MCF 10A (cell line): ENCODE measurements around the gene CHRNE. TPM values are rescaled to one million over a fixed set of nuclear protein-coding genes. Genes with fewer than 3 reads are reported as not detected.

ENCODE experiments used
- BruUV-seq: library from RNA; stranded (reverse); fragments of 400-500 nt; replicated peaks from 2 replicates; lab custom pipeline; 2021; lab: Mats Ljungman, UMichigan
- CTCF ChIA-PET: fragments of 300-600 bp; sonication (Branson Sonifier 250); formaldehyde crosslinking; extraction: SDS; loops from one replicate; lab custom pipeline; 2021; ENCODE audit warnings: antibody characterized with exemption, inconsistent platforms; lab: Yijun Ruan, JAX
- POLR2A ChIA-PET: fragments of 300-600, 350-650 bp; sonication (Branson Sonifier 250); formaldehyde crosslinking; extraction: SDS; loops from one replicate; lab custom pipeline; 2020; ENCODE audit warnings: antibody characterized with exemption, inconsistent platforms; lab: Yijun Ruan, JAX
- DNase-seq: peaks from one replicate; pipeline ENCODE4 v3.0.0-alpha.2; 2018; ENCODE audit not compliant: unreplicated experiment
- H3K27ac Mint-ChIP-seq: one replicate; pipeline ENCODE4 v1.8.0; 2022; ENCODE audit warnings: mild to moderate bottlenecking, low read depth, mixed read lengths; ENCODE audit not compliant: unreplicated experiment
- H3K27me3 Mint-ChIP-seq: one replicate; pipeline ENCODE4 v1.8.0; 2022; ENCODE audit warnings: mixed read lengths; ENCODE audit not compliant: insufficient read depth, unreplicated experiment
- H3K36me3 Mint-ChIP-seq: one replicate; pipeline ENCODE4 v1.8.0; 2022; ENCODE audit warnings: mild to moderate bottlenecking, moderate library complexity, mixed read lengths; ENCODE audit not compliant: insufficient read depth, unreplicated experiment
- H3K4me1 Mint-ChIP-seq: one replicate; pipeline ENCODE4 v1.8.0; 2022; ENCODE audit warnings: mixed read lengths; ENCODE audit not compliant: insufficient read depth, unreplicated experiment
- H3K4me3 Mint-ChIP-seq: one replicate; pipeline ENCODE4 v1.8.0; 2022; ENCODE audit warnings: mild to moderate bottlenecking, moderate library complexity, mixed read lengths; ENCODE audit not compliant: unreplicated experiment
- H3K9me3 Mint-ChIP-seq: one replicate; pipeline ENCODE4 v1.8.0; 2022; ENCODE audit warnings: mixed read lengths; ENCODE audit not compliant: unreplicated experiment
- intact Hi-C: fragments of 100-400 bp; cut with micrococcal nuclease; formaldehyde crosslinking; loops from 2 replicates; pipeline ENCODE4 v1.14.1; 2022
- total RNA-seq: library from RNA; stranded (reverse); gene quantifications from 2 replicates; pipeline ENCODE4 v1.2.3, GENCODE V29; 2022
- TF ChIP-seq, protein P1 (sequence below): fragments of 200-600 bp; IDR thresholded peaks from one replicate; pipeline ENCODE4 v1.8.0; 2022; ENCODE audit warnings: antibody characterized with exemption, mild to moderate bottlenecking; ENCODE audit not compliant: unreplicated experiment

The CHRNE gene
- total RNA-seq, 1 experiment from 2014 or later: not detected

DNA sequence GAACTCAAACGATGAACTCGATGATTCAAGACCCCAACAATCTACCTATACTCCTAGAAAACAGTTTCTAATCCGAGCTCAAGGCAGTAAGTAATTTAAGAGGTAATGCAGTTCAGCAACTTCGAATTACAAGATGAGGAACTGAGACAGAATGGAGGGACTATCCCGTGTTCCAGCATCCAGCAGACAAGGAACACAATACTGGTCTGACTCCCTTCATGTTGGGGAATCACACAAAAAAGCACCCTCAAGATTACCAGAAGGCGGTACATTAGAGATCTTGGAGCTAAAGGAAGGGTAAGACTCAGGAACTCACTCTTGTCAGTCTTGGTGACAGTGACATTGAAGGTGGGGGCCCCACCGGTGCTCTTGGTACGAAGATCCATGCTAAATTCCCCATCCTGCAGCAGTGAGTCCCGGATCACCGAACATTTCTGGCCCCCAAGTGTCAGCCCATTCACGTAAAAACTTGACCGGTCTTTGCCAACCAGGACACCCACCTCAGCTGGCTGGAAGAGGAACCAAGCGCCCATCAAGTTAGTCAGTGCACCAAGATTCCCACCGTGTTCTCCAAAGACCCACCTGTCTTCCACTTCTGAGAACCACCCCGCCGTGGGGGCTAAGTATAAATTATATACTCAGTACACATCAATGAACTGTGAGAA is 43.5 kb upstream of the CHRNE start:
- POLR2A ChIA-PET: interaction anchor here (0.7 to 21.5 kb wide), 10 partner anchors 12 to 236 kb away, joined by 3 to 639 read pairs (median 6); partner anchors contain the start of genes ARRB2, CAMTA2, INCA1 and KIF1C
- intact Hi-C loops: no loop called here
- no peaks in the 10 kb centered on the region for H3K9me3 Mint-ChIP-seq

DNA sequence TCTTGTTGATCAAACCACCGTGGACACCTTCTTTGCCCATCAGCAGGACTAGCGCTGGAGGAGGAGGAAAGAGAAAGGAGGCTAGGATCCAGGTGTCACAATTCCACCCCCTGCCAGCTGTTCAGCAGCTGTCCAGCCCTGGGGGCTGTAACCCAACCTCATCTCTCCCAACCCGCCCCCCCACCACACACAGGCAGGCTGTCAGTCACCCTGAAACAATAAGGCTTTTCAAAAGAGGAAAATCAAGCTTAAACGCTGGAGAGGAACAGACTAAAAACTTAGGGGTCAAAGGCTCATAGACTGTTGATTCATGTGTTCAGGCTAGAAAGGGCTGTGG is 43.0 kb upstream of the CHRNE start:
- H3K9me3 Mint-ChIP-seq: no peaks in the 10 kb centered on the region
- peak overlapping the region; percentile 74 for H3K4me3 Mint-ChIP-seq
- ChIA-PET CTCF (interaction anchor here (0.6 to 1.7 kb wide), 5 partner anchors 36 to 250 kb away, joined by 3 to 5 read pairs (median 5); partner anchors contain the start of gene MED11), POLR2A (interaction anchor here (1.2 to 21.5 kb wide), 7 partner anchors 11 to 236 kb away, joined by 3 to 639 read pairs (median 6); partner anchors contain the start of genes ARRB2, INCA1, KIF1C and PSMB6)
- intact Hi-C loops: no loop called here
- no TSS peak for BruUV-seq
- TF ChIP-seq, protein P1, sequence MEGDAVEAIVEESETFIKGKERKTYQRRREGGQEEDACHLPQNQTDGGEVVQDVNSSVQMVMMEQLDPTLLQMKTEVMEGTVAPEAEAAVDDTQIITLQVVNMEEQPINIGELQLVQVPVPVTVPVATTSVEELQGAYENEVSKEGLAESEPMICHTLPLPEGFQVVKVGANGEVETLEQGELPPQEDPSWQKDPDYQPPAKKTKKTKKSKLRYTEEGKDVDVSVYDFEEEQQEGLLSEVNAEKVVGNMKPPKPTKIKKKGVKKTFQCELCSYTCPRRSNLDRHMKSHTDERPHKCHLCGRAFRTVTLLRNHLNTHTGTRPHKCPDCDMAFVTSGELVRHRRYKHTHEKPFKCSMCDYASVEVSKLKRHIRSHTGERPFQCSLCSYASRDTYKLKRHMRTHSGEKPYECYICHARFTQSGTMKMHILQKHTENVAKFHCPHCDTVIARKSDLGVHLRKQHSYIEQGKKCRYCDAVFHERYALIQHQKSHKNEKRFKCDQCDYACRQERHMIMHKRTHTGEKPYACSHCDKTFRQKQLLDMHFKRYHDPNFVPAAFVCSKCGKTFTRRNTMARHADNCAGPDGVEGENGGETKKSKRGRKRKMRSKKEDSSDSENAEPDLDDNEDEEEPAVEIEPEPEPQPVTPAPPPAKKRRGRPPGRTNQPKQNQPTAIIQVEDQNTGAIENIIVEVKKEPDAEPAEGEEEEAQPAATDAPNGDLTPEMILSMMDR: no peak
- H3K4me1 Mint-ChIP-seq: peaks cover 63% of the 10 kb centered on the region
- H3K27me3 Mint-ChIP-seq: no peaks in the 10 kb centered on the region
- DNase-seq: peak; percentile 26
- H3K27ac Mint-ChIP-seq: peak overlapping the region; percentile 93
- peaks cover 57% of the 10 kb centered on the region for H3K36me3 Mint-ChIP-seq

More for the DNA sequence above, 43.5 kb upstream of the CHRNE start:
- no peak for DNase-seq
- Mint-ChIP-seq H3K27ac (peak overlapping the region; percentile 93), H3K4me3 (peak overlapping the region; percentile 74), H3K4me1 (peaks cover 63% of the 10 kb centered on the region), H3K27me3 (no peaks in the 10 kb centered on the region), H3K36me3 (peaks cover 56% of the 10 kb centered on the region)
- CTCF ChIA-PET: interaction anchor here (0.6 to 1.7 kb wide), 5 partner anchors 37 to 251 kb away, joined by 3 to 5 read pairs (median 5); partner anchors contain the start of gene MED11
- TSS peak; percentile 60 for BruUV-seq
- TF ChIP-seq, protein P1: no peak

DNA sequence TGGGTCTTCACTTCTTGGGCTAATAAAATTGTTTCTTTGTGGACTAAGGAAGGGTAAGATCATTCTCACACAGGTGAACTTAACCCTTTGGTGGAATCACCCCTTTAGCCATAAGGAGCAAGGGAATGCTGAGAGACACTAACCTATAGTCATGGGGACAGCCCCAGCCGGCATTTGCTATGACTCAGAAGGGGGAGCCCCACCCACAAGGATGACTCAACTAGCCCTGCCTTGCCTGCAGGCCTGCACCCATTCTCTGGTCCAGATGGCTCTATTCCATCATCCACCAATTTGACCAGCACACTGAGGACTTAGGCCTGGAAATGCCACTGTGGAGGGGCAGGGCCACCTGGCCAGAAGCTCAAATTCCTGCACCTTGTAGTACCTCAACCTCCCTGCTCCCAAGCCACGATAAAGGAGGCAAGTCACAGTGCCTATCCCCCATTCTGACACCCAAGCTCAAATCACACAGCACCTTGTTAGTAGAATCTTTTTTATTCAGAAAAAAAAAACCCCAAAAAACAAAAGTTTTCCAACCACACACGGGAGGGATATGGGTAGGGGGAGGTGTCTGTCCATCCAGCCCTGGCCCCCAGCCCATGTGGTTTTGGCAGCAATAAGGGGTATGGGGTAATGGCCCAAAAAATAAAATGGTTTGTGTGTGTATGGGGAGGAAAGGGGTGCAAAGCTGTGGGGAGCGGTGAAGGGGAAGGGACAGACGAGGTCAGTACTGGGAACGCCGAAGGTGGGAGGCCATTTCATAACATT is 42.5 kb upstream of the CHRNE start:
- Mint-ChIP-seq H3K4me3 (peak overlapping the region; percentile 74), H3K36me3 (peaks cover 62% of the 10 kb centered on the region), H3K27ac (peak overlapping the region; percentile 90), H3K4me1 (peaks cover 59% of the 10 kb centered on the region), H3K9me3 (no peaks in the 10 kb centered on the region), H3K27me3 (no peaks in the 10 kb centered on the region)
- TF ChIP-seq, protein P1: no peak
- CTCF ChIA-PET: interaction anchor here (0.6 to 1.7 kb wide), 4 partner anchors 36 to 250 kb away, joined by 3 to 5 read pairs (median 5); partner anchors contain the start of gene MED11
- no TSS peak for BruUV-seq
- POLR2A ChIA-PET: interaction anchor here (0.6 to 21.5 kb wide), 7 partner anchors 11 to 235 kb away, joined by 3 to 639 read pairs (median 5); partner anchors contain the start of genes ARRB2, PSMB6 and SPAG7
- intact Hi-C loops: no loop called here
- peak; percentile 96 for DNase-seq
